GM19324 (cell line): ENCODE measurements around the gene NOD2.

Experiments used
- ATAC-seq: cut with Tn5 transposase; IDR thresholded peaks from one replicate; pipeline ENCODE4 v1.9.1; 2021; ENCODE audit warnings: mild to moderate bottlenecking, moderate library complexity; ENCODE audit not compliant: unreplicated experiment, low FRiP score

The NOD2 gene

GRCh38 chr16:50740736-50741135 lies 47.3 kb downstream of the NOD2 start:
- no peak for ATAC-seq

GRCh38 chr16:50741225-50741780 lies 47.9 kb downstream of the NOD2 start:
- ATAC-seq, result peak; percentile 0

- ATAC-seq, result peak; percentile 96
Observed at GRCh38 chr16:50741781-50742575, 48.6 kb downstream of the NOD2 start, which contains the start of gene CYLD. CYLD (plus strand) TSS chr16:50742086; CDS start chr16:50749699, 7,613 bp downstream.

GRCh38 chr16:50742576-50743200 lies 49.3 kb downstream of the NOD2 start:
- ATAC-seq, result no peak

- ATAC-seq, result no peak
Observed at GRCh38 chr16:50743581-50744225, 50.3 kb downstream of the NOD2 start.

GRCh38 chr16:50744881-50745280 lies 51.5 kb downstream of the NOD2 start:
- no peak for ATAC-seq

GRCh38 chr16:50745940-50746339 lies 52.5 kb downstream of the NOD2 start:
- ATAC-seq, result no peak

GRCh38 chr16:50747207-50747956 lies 54.0 kb downstream of the NOD2 start:
- ATAC-seq, result no peak

- ATAC-seq, result no peak
Observed at GRCh38 chr16:50751528-50751927, 58.1 kb downstream of the NOD2 start.

- ATAC-seq, result no peak
Observed at GRCh38 chr16:50752471-50753235, 59.2 kb downstream of the NOD2 start.

- ATAC-seq, result no peak
Observed at GRCh38 chr16:50756473-50756872, 63.1 kb downstream of the NOD2 start.

GRCh38 chr16:50761267-50761666 lies 67.9 kb downstream of the NOD2 start:
- no peak for ATAC-seq

- ATAC-seq, result no peak
Observed at GRCh38 chr16:50762241-50762640, 68.8 kb downstream of the NOD2 start.

GRCh38 chr16:50763211-50763610 lies 69.8 kb downstream of the NOD2 start:
- no peak for ATAC-seq

- ATAC-seq, result no peak
Observed at GRCh38 chr16:50765260-50765659, 71.9 kb downstream of the NOD2 start.

- no peak for ATAC-seq
Observed at GRCh38 chr16:50765861-50766260, 72.5 kb downstream of the NOD2 start.

- no peak for ATAC-seq
Observed at GRCh38 chr16:50767197-50767596, 73.8 kb downstream of the NOD2 start.

GRCh38 chr16:50771366-50771765 lies 78.0 kb downstream of the NOD2 start:
- no peak for ATAC-seq

GRCh38 chr16:50774405-50774804 lies 81.0 kb downstream of the NOD2 start:
- ATAC-seq, result no peak

- ATAC-seq, result no peak
Observed at GRCh38 chr16:50774960-50775359, 81.6 kb downstream of the NOD2 start.
